ENCODE results near the gene GRM7. TPM values are rescaled to one million over a fixed set of nuclear protein-coding genes. Genes with fewer than 3 reads are reported as not detected.

Gene GRM7
- total RNA-seq, 1 donor from 2014 or later, result 0.34 TPM

GRCh38 chr3:7620401-7620800, 759.5 kb downstream of the GRM7 start:
- H3K4me3 Mint-ChIP-seq (ENCODE audit: low read depth), result no peak overlapping the region
- no peak for DNase-seq (ENCODE audit: low spot score, unreplicated experiment)
- no peak overlapping the region for H3K27ac Mint-ChIP-seq
- TF ChIP-seq CTCF (IDR thresholded peaks at IDR 0.05; ENCODE audit: unreplicated experiment), result no peak
- H3K9me3 Mint-ChIP-seq (ENCODE audit: low read depth), result no peaks in the 10 kb centered on the region
- peaks cover 7% of the 10 kb centered on the region for H3K27me3 Mint-ChIP-seq
- no peaks in the 10 kb centered on the region for H3K36me3 Mint-ChIP-seq (ENCODE audit: insufficient read depth)
- peaks cover 14% of the 10 kb centered on the region for H3K4me1 Mint-ChIP-seq (ENCODE audit: low read depth)

DNA sequence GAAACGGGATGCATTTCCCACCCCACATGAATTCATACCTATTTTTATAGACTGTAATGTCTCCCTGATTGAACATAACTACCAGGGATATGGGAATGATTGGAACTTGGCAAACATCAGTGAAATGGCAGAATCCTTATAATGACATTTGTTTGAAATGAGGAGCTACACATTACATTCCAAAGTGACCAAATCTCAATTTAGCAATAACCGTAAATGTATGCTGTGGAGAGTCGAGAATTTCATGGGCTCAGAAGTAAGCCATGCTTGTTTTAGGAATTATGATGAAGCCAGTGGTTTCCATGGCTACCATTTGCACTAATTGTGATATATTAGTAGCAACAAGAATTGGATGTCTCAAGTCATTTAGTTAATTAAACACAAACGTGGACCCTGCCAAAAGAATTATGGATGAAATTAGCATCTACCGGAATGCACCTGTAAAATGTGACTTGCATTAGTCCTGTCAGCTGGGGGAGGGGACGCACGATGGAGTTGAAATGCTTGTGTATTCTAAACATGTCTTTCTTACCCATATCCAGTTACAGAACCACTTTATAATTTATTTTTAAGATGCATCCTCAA, 760.2 kb downstream of the GRM7 start:
- H3K4me1 Mint-ChIP-seq (ENCODE audit: low read depth), result peaks cover 14% of the 10 kb centered on the region

GRCh38 chr3:7621651-7622050, 760.7 kb downstream of the GRM7 start:
- H3K4me1 Mint-ChIP-seq (ENCODE audit: low read depth), result peaks cover 14% of the 10 kb centered on the region
- H3K27ac Mint-ChIP-seq, result no peak overlapping the region
- no peak for DNase-seq (ENCODE audit: low spot score, unreplicated experiment)
- no peak for TF ChIP-seq CTCF (IDR thresholded peaks at IDR 0.05; ENCODE audit: unreplicated experiment)
- no peaks in the 10 kb centered on the region for H3K36me3 Mint-ChIP-seq (ENCODE audit: insufficient read depth)
- no peak overlapping the region for H3K4me3 Mint-ChIP-seq (ENCODE audit: low read depth)
- H3K27me3 Mint-ChIP-seq, result peaks cover 7% of the 10 kb centered on the region
- H3K9me3 Mint-ChIP-seq (ENCODE audit: low read depth), result no peaks in the 10 kb centered on the region

More for the DNA sequence above, 760.2 kb downstream of the GRM7 start:
- H3K27ac Mint-ChIP-seq, result no peak overlapping the region
- no peaks in the 10 kb centered on the region for H3K9me3 Mint-ChIP-seq (ENCODE audit: low read depth)
- no peak overlapping the region for H3K4me3 Mint-ChIP-seq (ENCODE audit: low read depth)
- peaks cover 7% of the 10 kb centered on the region for H3K27me3 Mint-ChIP-seq
- H3K36me3 Mint-ChIP-seq (ENCODE audit: insufficient read depth), result no peaks in the 10 kb centered on the region
- TF ChIP-seq CTCF (IDR thresholded peaks at IDR 0.05; ENCODE audit: unreplicated experiment), result no peak
- no peak for DNase-seq (ENCODE audit: low spot score, unreplicated experiment)

DNA sequence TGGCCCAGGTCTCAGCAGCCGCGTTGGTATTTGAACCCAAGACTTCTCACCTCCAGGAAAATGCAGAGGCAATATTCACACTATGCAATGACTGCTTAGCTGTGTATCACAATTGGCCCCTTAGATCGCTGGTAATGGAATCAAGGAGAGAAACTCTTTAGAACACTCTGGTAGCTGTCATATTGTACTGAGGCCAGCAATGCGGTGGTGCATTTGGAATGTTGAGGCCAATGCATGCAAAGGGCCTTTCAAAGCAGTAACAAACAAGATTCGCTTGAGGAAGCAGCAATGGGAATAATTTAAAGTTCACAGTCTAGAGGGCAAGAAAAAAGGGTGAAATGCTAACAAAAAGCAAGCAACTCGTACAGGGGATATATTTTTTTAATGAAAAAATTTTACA, 764.1 kb downstream of the GRM7 start:
- TF ChIP-seq CTCF (IDR thresholded peaks at IDR 0.05; ENCODE audit: unreplicated experiment), result no peak
- Mint-ChIP-seq H3K4me1 (ENCODE audit: low read depth) (no peaks in the 10 kb centered on the region), H3K27me3 (peaks cover 7% of the 10 kb centered on the region), H3K9me3 (ENCODE audit: low read depth) (no peaks in the 10 kb centered on the region), H3K27ac (no peak overlapping the region), H3K4me3 (ENCODE audit: low read depth) (no peak overlapping the region), H3K36me3 (ENCODE audit: insufficient read depth) (no peaks in the 10 kb centered on the region)
- DNase-seq (ENCODE audit: low spot score, unreplicated experiment), result no peak

GRCh38 chr3:7630351-7630911, 769.5 kb downstream of the GRM7 start:
- H3K27me3 Mint-ChIP-seq, result no peaks in the 10 kb centered on the region
- H3K36me3 Mint-ChIP-seq (ENCODE audit: insufficient read depth), result no peaks in the 10 kb centered on the region
- H3K4me3 Mint-ChIP-seq (ENCODE audit: low read depth), result no peak overlapping the region
- no peak overlapping the region for H3K27ac Mint-ChIP-seq
- TF ChIP-seq CTCF (IDR thresholded peaks at IDR 0.05; ENCODE audit: unreplicated experiment), result no peak
- peaks cover 3% of the 10 kb centered on the region for H3K4me1 Mint-ChIP-seq (ENCODE audit: low read depth)
- no peak for DNase-seq (ENCODE audit: low spot score, unreplicated experiment)
- H3K9me3 Mint-ChIP-seq (ENCODE audit: low read depth), result no peaks in the 10 kb centered on the region

All from progenitor cell of endocrine pancreas (in vitro differentiated cells).